NOMO-1 treated with DMSO at 0.1 percent for 48 hours (cell line): Measurements from ENCODE around the gene BCAM.
"Not testable (repeated sequence)": the region's sequence is repeated elsewhere in the genome, so short reads cannot be mapped to it uniquely, and the experiment has no call there.

Experiments used
- DNase-seq: peaks from one replicate; lab custom pipeline; 2025; ENCODE audit not compliant: unreplicated experiment; lab: John Stamatoyannopoulos, UW

The BCAM gene

DNA sequence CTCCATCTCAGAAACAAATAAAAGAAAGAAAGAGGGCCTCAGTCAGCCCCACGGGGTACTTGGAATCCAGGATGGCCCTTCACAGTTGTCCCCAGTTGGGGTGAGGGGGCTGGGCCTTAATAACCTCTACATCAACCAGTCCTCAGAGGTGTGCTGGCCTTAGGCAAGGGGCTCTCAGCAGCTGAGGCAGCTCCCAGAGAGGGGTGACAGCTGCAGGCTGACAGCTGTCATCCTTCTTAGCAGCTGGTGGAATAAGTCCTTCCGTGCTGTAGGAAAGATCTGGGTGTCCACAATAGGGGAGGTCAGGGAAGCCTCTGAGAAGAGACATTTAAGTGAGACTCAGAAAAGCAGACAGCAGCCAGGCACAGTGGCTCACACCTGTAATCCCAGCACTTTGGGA is 7.4 kb downstream of the BCAM start:
- no peak for DNase-seq

DNA sequence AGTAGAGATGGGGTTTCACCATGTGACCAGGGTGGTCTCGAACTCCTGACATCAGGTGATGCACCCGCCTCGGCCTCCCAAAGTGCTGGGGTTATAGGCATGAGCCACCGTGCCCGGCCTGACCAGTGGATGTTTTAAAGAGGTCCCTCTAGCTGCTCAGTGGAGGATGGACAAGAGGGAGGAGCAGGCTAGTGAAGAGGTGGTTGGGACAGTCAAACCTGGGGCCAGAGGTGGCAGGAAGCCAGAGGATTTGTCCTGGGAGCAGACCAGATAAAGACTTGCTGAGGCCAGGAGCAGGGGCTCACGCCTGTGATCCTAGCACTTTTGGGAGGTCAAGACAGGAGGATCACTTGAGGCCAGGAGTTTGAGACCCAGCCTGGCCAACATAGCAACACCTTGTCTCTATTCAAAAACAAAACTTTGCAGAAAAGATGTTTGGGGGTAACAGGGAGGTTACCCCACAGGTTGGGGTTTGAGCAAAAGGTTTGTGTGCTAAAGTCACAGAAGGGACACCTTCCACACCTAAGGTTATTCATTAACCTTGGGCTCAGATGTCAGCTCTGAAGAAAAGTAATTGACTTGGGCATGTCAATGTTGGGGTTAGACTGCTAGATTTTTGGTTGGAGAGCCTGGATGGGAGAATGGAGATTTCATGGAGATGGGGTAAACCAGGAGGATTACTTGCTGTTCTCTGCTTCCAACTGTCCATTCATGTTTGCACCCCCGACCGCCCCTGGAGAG is 9.0 kb downstream of the BCAM start:
- DNase-seq, result no peak

DNA sequence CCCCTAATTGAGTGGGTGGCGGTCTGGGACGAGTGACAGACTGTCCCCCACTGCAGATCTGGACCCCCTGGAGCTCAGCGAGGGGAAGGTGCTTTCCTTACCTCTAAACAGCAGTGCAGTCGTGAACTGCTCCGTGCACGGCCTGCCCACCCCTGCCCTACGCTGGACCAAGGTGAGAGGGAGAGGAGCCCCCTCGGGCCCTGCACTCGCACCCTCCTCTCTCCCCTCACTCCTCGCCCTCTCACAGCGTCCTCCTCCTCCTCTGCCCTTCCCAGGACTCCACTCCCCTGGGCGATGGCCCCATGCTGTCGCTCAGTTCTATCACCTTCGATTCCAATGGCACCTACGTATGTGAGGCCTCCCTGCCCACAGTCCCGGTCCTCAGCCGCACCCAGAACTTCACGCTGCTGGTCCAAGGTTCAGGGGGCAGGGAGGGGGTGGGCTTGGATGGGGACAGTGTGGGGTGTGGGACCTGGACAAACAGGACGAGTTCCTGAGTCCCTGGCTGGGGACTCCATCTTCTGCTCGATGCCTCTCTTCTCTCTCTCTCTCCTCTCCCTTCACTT is 9.6 kb downstream of the BCAM start:
- DNase-seq, result no peak

DNA sequence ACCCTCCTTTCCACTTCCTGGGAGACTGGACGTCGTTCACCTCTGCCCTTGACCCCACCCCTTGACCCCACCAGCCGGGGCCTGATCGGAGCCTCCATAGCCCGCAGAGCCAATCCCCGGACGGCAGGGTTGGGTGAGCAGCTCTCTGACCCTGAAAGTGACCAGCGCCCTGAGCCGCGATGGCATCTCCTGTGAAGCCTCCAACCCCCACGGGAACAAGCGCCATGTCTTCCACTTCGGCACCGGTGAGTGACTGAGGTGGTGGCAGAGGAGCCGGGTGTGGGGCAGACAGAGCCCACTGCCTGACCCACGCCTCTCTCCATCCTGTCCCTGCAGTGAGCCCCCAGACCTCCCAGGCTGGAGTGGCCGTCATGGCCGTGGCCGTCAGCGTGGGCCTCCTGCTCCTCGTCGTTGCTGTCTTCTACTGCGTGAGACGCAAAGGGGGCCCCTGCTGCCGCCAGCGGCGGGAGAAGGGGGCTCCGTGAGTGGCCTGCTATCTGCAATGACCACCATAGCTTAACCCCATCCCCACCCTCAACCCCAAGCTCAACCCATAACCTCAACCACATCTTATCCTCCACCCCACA is 10.4 kb downstream of the BCAM start:
- DNase-seq, result no peak

DNA sequence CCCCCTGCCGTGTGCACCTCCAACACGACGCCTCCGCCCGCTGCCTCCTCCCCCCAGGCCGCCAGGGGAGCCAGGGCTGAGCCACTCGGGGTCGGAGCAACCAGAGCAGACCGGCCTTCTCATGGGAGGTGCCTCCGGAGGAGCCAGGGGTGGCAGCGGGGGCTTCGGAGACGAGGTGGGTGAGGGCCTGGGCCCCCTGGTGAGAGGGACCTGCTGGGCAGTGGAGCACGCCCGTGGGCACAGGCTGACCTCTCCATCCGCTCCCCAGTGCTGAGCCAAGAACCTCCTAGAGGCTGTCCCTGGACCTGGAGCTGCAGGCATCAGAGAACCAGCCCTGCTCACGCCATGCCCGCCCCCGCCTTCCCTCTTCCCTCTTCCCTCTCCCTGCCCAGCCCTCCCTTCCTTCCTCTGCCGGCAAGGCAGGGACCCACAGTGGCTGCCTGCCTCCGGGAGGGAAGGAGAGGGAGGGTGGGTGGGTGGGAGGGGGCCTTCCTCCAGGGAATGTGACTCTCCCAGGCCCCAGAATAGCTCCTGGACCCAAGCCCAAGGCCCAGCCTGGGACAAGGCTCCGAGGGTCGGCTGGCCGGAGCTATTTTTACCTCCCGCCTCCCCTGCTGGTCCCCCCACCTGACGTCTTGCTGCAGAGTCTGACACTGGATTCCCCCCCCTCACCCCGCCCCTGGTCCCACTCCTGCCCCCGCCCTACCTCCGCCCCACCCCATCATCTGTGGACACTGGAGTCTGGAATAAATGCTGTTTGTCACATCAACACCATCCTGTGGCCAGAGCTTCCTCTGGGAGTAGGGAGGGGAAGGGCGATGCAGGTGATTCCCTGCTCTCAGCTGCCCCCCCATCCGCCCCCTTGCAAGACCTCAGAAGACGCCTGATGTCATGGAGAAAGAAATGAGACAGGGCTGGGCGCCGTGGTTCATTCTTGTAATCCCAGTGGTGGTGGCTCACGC is 12.0 kb downstream of the BCAM start:
- no peak for DNase-seq

DNA sequence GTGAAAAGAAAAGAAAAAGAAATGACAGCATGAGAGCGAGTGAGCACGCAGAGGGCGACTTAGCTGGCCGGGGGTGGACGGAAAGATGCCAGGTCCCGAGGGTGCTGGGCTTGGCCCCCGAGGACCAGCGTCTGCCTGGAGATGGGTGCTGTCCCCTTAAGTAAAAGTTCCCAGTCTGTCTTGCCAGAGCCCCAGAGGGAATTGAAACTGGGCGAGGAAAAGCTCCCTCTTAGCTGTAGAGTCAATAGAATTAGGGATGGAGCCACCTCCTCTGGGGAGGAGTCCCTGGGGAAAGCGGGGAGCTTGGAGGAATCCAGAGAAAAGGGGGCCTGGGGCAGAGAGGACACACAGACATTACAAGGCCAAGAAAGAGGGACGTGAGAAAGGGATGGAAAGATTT is 13.3 kb downstream of the BCAM start:
- no peak for DNase-seq

DNA sequence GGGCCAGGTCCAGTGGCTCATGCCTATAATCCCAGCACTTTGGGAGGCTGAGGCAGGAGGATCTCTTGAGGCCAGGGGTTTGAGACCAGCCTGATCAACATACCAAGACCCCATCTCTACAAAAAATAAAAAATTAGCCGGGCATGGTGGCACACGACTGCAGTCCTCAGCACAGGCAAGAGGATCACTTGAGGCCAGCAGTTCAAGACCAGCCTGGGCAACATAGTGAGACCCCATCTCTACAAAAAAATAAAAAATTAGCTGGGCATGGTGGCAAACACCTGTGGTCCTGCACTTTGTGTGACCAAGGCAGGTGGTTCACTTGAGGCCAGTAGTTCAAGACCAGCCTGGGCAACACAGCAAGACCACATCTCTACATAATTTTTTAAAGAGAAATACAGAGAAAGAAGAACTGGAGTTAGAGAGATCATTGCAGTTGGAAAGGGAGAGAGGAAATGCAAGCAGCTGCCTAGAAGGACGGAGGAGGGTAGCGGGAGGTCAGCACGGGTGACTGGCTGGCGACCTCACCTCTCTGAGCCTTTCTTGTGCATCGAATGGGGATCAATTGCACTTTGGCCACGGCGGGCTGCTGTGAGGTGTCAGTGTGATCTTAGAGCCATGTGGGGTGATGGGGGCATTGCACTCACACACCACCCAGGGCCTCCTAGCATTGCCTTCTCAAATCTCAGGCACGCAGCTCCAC is 13.9 kb downstream of the BCAM start:
- DNase-seq, result no peak

DNA sequence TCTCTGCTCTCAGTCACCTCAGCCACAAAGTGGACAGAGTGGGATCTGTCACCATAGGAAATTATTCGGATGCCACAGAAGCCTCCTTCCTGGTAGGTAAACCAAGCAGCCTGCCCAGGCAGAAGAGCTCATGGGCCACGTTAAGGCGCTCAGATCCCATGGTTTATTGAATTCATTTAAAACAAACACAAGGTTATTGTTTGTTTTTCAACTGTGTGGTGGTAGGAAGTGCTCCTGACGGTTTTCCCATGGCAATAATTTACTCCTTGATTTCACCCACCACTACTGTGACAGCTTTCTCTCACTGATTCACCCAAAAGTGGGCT is 14.4 kb downstream of the BCAM start:
- DNase-seq, result no peak

DNA sequence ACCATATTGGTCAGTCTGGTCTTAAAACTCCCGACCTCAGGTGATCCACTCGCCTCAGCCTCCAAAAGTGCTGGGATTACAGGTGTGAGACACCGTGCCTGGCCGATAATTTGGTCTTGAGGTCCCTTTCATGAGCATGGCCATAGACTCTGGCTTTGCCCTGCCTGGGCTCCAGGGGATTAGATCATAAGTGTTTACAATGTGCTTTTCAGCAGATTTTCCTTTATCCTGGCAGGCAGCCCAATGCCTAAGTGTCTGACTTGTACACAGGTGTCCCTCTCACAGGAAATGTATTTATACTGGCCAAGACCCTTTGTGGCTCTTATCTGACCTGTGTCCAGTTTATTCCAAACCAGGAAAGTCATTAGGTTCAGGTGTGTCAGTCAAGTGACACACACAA is 15.9 kb downstream of the BCAM start:
- DNase-seq, result no peak

DNA sequence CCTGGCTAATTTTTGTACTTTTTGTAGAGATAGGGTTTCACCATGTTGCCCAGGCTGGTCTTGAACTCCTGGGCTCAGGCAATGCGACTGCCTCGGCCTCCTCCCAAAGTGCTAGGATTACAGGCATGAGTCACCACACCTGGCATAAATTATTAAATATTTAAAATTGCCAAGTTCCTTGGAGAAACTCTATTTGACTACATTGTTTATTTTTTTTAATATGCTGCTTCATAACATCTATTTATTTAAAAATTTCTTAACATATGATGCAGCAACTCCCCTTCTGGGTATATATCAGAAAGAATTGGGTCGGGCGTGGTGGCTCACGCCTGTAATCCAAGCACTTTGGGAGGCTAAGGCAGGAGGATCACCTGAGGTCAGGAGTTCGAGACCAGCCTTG is 24.0 kb downstream of the BCAM start:
- DNase-seq, result not testable (repeated sequence)

DNA sequence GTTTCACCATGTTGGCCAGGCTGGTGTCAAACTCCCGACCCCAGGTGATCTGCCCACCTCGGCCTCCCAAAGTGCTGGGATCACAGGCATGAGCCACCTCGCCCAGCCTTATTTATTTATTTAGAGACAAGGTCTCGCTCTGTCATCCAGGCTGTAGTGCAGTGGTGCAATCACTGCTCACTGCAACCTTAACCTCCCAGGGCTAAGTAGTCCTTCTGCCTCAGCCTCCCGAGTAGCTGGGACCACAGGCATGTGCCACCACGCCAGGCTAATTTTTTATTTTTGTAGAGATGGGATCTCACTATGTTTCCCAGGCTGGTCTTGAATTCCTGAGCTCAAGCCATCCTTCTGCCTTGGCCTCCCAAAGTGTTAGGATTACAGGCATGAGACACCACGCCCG is 25.5 kb downstream of the BCAM start:
- DNase-seq, result not testable (repeated sequence)

DNA sequence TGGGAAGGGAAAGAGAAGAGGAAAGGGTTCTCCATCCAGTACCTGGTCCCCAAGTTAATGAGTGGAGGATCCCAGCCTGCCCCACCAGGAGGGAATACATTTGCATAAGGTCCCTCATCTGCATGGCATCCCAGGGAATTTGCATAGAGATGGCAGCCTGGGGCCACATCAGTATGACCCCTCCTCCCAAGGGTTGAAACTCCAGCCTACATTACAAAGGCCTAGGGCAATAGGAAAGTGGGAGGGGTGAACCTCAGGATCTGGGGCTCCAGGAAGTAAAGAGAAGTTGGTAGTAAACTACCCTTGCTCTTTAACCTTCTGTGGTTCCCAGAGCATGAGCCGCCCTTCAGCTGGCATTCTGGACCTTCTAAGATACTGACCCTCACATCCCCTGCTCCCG is 30.4 kb downstream of the BCAM start:
- DNase-seq, result no peak

DNA sequence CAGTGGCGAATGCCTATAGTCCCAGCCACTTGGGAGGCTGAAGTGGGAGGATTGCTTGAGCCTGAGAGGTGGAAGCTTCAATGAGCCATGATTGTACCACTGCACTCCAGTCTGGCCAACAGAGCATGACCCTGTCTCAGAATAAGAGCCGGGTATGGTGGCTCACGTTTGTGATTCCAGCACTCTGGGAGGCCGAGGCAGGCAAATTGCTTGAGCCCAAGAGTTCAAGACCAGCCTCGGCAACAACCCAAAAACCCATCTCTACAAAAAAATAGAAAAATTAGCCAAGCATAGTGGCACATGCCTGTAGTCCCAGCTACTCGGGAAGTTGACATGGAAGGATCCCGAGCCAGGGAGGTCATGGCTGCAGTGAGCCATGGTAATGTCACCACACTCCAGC is 31.9 kb downstream of the BCAM start:
- no peak for DNase-seq

DNA sequence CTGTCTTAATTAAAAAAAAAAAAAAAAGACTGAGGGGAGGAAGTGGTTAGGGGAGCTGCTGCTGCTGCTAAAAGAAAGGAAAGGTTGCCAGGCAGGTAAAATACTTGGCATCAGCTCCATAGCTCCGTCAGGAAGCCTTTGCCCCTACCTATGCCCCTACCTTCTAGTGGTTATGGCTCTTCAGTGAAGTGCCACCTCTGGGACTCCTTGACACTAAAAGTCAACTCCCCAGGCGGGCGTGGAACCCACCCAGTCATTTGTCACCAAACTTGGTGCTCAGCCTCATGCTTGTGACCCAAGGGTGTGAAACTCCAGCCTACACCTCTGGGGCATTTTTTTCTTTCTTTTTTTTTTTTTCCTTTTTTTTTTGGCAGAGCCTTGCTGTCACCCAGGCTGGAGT is 32.3 kb downstream of the BCAM start:
- DNase-seq, result no peak

DNA sequence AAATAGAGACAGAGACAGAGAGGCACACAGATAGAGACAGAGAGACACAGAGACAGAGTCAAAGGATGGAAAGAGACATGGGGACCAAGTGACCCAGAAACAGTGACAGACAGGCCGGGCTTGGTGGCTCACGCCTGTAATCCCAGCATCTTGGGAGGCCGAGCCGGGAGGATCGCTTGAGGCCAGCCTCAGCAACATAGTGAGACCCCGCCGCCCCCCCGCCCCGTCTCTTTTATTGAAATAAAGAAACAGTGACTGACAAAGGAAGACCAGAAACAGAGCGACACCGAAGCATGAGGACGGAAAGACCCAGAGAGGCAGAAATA is 36.3 kb downstream of the BCAM start:
- DNase-seq, result no peak

DNA sequence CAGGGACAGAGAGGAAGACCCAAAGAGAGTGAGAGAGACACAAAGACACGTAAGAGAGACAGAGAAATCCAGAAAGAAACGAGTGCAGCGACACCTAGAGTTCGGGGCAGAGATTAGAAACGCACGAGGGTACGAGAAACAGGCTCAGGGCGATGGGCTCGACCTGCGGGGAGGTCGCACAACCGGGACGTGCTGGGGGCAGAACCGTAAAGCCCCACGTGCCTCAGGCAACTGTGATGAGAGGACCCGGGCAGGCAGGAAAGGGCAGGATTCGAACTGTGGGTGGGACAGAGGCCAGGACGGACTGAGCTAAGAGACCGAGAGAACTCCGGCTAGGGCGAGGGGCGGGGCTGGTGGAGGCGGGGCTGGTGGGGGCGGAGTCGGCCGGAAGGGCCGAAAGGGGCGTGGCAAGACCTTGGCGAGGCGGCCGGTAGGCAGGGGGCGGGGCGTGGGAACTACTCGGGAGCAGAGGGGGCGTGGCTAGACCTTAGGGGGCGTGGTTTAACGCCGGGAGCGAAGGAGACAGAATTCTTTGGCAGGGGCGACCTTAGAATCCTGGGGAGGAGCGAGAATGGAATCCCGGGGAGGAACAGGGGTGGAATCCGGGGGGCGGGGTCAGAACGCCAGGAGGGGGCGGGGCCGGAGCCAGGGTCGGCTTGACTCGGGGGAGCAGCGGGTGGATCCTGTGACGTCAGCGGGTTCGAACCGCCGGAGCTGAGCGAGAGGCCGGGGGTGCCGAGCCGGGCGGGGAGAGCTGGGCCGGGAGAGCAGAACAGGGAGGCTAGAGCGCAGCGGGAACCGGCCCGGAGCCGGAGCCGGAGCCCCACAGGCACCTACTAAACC is 36.9 kb downstream of the BCAM start, which contains the start of gene NECTIN2:
Gene NECTIN2 (plus strand): TSS at position 686 of the 843 bp plus-strand sequence. CDS start 229 bp downstream, outside the sequence.
- peak; percentile 89 for DNase-seq

DNA sequence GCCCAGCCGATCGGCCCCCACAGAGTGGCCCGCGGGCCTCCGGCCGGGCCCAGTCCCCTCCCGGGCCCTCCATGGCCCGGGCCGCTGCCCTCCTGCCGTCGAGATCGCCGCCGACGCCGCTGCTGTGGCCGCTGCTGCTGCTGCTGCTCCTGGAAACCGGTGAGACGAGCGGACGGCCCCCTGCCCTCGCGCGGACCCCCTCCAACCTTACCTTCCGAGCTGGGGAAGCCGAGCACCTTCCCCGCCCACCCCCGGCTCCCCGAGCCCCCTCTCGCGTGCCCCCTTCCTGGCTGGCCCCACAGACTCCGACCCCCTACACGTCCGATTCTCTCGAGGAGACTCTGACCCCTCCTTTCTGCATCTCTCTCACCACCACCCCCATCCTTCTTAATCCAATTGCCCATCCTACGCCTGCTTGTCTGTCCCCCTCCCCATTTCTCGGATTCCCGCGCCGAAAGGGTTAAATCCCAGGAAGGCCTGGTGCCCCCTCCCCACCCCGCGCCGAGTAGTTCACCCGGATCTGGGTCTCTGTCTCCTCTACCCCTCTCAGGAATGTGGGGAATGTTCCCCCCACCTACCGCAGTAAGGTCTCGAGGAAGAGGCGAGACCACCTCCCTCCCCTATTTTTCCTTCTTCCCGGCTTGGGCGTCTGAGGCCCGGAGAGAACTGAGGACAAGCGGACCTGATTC is 37.7 kb downstream of the BCAM start:
- DNase-seq, result no peak

DNA sequence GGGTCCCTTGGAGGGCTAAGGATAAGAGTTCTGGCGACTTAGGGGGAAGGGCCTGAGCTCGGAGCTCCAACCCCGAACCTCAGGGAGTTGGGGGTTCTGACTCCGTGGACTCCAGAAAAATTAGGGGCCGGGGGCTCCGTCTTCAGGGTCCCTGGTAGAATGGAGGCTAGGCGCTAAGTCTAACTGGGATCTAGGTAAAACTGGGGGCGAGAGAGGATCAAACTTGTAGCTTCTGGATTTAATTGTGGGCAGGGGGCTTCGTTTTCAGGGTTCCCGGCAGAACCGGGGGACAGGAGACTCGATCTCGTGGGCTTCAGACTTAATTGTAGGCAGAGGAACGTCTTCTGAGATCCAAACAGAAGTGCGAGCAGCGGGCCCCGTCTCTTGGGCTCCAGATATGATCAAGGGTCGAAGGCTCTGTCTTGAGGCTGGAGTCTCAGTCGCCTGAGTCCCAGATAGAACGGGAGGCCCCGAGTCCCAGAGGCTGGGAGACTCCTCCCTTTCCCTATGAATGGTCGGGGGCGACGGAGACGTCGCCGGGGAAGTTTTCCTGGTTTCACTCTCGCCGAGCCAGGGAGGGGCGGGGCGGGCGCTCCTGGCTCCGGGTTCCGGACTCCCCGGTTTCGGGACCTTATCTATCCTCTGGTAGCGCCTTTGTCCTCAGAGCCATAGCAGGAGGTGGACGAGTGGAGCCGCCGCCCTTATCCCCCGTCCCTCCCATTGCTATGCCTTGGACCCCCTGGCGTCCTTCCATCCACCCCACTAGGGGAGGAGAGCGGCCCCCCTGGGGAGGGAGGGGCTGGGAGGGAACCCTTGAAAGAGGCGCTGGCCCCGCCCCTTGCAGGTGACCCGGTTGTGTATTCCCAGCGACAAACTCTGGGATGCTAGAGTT is 38.5 kb downstream of the BCAM start:
- peak; percentile 10 for DNase-seq
